IMR-90 (cell line): ENCODE data around the gene TINCR. TPM values are rescaled to one million over a fixed set of nuclear protein-coding genes. Genes with fewer than 3 reads are reported as not detected.

Experiments
- ATAC-seq: fragments of 200-7000 bp; cut with Tn5 transposase; 2 replicates; pipeline ENCODE4 v1.9.1; 2020; ENCODE audit warnings: low read depth, mild to moderate bottlenecking, moderate library complexity
- BruUV-seq: library from RNA; stranded (reverse); fragments of 400-500 nt; replicated peaks from 2 replicates; lab custom pipeline; 2021; lab: Mats Ljungman, UMichigan
- CTCF ChIA-PET: fragments of 300-600 bp; formaldehyde crosslinking; extraction: SDS; loops from one replicate; lab custom pipeline; 2021; ENCODE audit warnings: antibody characterized with exemption; lab: Yijun Ruan, JAX
- POLR2A ChIA-PET: fragments of 300-600 bp; sonication (Branson Sonifier 250); formaldehyde crosslinking; loops from one replicate; lab custom pipeline; 2022; ENCODE audit warnings: antibody characterized with exemption; ENCODE audit not compliant: unreplicated experiment; lab: Charles Lee
- DNase-seq: peaks from one replicate; pipeline ENCODE4 v3.0.0; 2013
- H2AFZ ChIP-seq: replicated peaks from 2 replicates; pipeline ENCODE3; 2013; ENCODE audit warnings: low read length, mild to moderate bottlenecking; ENCODE audit not compliant: poor library complexity
- H2AK5ac ChIP-seq: 2 replicates; pipeline ENCODE4 v1.6.1; 2013; ENCODE audit warnings: low read depth, low read length, inconsistent platforms
- H2AK9ac ChIP-seq: replicated peaks from 2 replicates; pipeline ENCODE3; 2013; ENCODE audit warnings: mild to moderate bottlenecking, low read depth, low read length, moderate library complexity; ENCODE audit not compliant: poor library complexity
- H2BK120ac ChIP-seq: 2 replicates; pipeline ENCODE4 v1.6.1; 2013; ENCODE audit warnings: low read depth, low read length, inconsistent platforms
- H2BK15ac ChIP-seq: 3 replicates; pipeline ENCODE4 v1.6.1; 2013; ENCODE audit warnings: low read depth, low read length, inconsistent platforms
- H2BK20ac ChIP-seq: 2 replicates; pipeline ENCODE4 v1.6.1; 2013; ENCODE audit warnings: low read depth, mild to moderate bottlenecking, inconsistent platforms, low read length, moderate library complexity
- H2BK5ac ChIP-seq: 2 replicates; pipeline ENCODE4 v1.6.1; 2013; ENCODE audit warnings: mild to moderate bottlenecking, low read depth, low read length, inconsistent platforms; ENCODE audit not compliant: poor library complexity, severe bottlenecking
- H3K14ac ChIP-seq: replicated peaks from 2 replicates; pipeline ENCODE4 v1.6.1; 2013; ENCODE audit warnings: low read depth, low read length, inconsistent platforms
- H3K18ac ChIP-seq: 2 replicates; pipeline ENCODE4 v1.6.1; 2013; ENCODE audit warnings: low read depth, low read length, control low read depth
- H3K23ac ChIP-seq: 2 replicates; pipeline ENCODE4 v1.6.1; 2013; ENCODE audit warnings: low read depth, low read length, inconsistent platforms
- H3K27ac ChIP-seq: 2 replicates; pipeline ENCODE4 v1.5.1; 2013; ENCODE audit warnings: mild to moderate bottlenecking, control low read depth, low read length; ENCODE audit not compliant: insufficient read depth
- H3K27me3 ChIP-seq: 2 replicates; pipeline ENCODE4 v1.6.1; 2013; ENCODE audit warnings: low read length; ENCODE audit not compliant: control insufficient read depth, insufficient read depth
- H3K36me3 ChIP-seq: 2 replicates; pipeline ENCODE4 v1.6.1; 2013; ENCODE audit warnings: low read length, mixed read lengths; ENCODE audit not compliant: control insufficient read depth, insufficient read depth
- H3K4ac ChIP-seq: 2 replicates; pipeline ENCODE4 v1.6.1; 2013; ENCODE audit warnings: low read depth, low read length, inconsistent platforms
- H3K4me1 ChIP-seq: 2 replicates; pipeline ENCODE4 v1.6.1; 2013; ENCODE audit warnings: low read length, mixed read lengths; ENCODE audit not compliant: control insufficient read depth, insufficient read depth
- H3K4me2 ChIP-seq: 2 replicates; pipeline ENCODE4 v1.6.1; 2013; ENCODE audit warnings: low read depth, mild to moderate bottlenecking, control low read depth, low read length, moderate library complexity
- H3K4me3 ChIP-seq: 2 replicates; pipeline ENCODE4 v1.5.1; 2013; ENCODE audit warnings: low read depth, mild to moderate bottlenecking, control low read depth, low read length, moderate library complexity; ENCODE audit not compliant: insufficient read depth
- H3K56ac ChIP-seq: 2 replicates; pipeline ENCODE4 v1.6.1; 2013; ENCODE audit warnings: low read length, inconsistent platforms; ENCODE audit not compliant: insufficient read depth; ENCODE audit errors: extremely low read depth
- H3K79me1 ChIP-seq, 2 experiments: 2 replicates each; pipeline ENCODE4 v1.6.1; 2013; ENCODE audit warnings: low read length in 2 of 2, inconsistent platforms in 1 of 2, low read depth in 1 of 2
- H3K9ac ChIP-seq: 2 replicates; pipeline ENCODE4 v1.6.1; 2013; ENCODE audit warnings: low read depth, low read length, control low read depth
- H3K9me1 ChIP-seq: 2 replicates; pipeline ENCODE4 v1.6.1; 2013; ENCODE audit warnings: low read length, inconsistent platforms; ENCODE audit not compliant: insufficient read depth
- H3K9me3 ChIP-seq: 2 replicates; pipeline ENCODE4 v1.6.1; 2013; ENCODE audit warnings: low read length; ENCODE audit not compliant: control insufficient read depth, insufficient read depth
- H4K20me1 ChIP-seq: 2 replicates; pipeline ENCODE4 v1.6.1; 2013; ENCODE audit warnings: low read length, inconsistent platforms; ENCODE audit not compliant: insufficient read depth
- H4K5ac ChIP-seq: 2 replicates; pipeline ENCODE4 v1.6.1; 2013; ENCODE audit warnings: mild to moderate bottlenecking, low read depth, low read length, control low read depth
- H4K8ac ChIP-seq, 2 experiments: 2 replicates each; pipeline ENCODE4 v1.6.1; 2013; ENCODE audit warnings: low read depth in 2 of 2, low read length in 2 of 2, control low read depth in 1 of 2, inconsistent platforms in 1 of 2
- H4K91ac ChIP-seq: 2 replicates; pipeline ENCODE4 v1.6.1; 2013; ENCODE audit warnings: low read depth, low read length, inconsistent platforms; ENCODE audit not compliant: insufficient read depth
- BHLHE40 ChIP-seq: fragments of 150-350 bp; IDR thresholded peaks from 2 replicates; pipeline ENCODE4 v1.6.1; 2016; ENCODE audit warnings: mild to moderate bottlenecking, low read depth, low read length
- CEBPB ChIP-seq: IDR thresholded peaks from 2 replicates; pipeline ENCODE4 v1.6.1; 2012; ENCODE audit warnings: low read depth, low read length, improper control_type of control experiment
- CHD1 ChIP-seq: IDR thresholded peaks from 2 replicates; pipeline ENCODE4 v1.6.1; 2012; ENCODE audit warnings: low read depth, low read length, improper control_type of control experiment
- FOS ChIP-seq: fragments of 150-350 bp; IDR thresholded peaks from 2 replicates; pipeline ENCODE4 v1.6.1; 2016; ENCODE audit warnings: low read depth, low read length
- MAFK ChIP-seq: IDR thresholded peaks from 2 replicates; pipeline ENCODE4 v1.6.1; 2012; ENCODE audit warnings: low read depth, low read length, improper control_type of control experiment
- MAZ ChIP-seq: IDR thresholded peaks from 2 replicates; pipeline ENCODE4 v1.6.1; 2012; ENCODE audit warnings: low read depth, mild to moderate bottlenecking, low read length, improper control_type of control experiment, moderate library complexity, borderline replicate concordance
- NFE2L2 ChIP-seq: fragments of 150-350 bp; IDR thresholded peaks from 2 replicates; pipeline ENCODE4 v1.6.1; 2016; ENCODE audit warnings: low read depth, mild to moderate bottlenecking, low read length
- POLR2A ChIP-seq: IDR thresholded peaks from 2 replicates; pipeline ENCODE4 v1.6.1; 2012; ENCODE audit warnings: mild to moderate bottlenecking, low read depth, low read length
- RCOR1 ChIP-seq: IDR thresholded peaks from 2 replicates; pipeline ENCODE4 v1.6.1; 2012; ENCODE audit warnings: mild to moderate bottlenecking, low read length, improper control_type of control experiment; ENCODE audit not compliant: insufficient replicate concordance
- RFX5 ChIP-seq: IDR thresholded peaks from 2 replicates; pipeline ENCODE4 v1.8.0; 2012; ENCODE audit warnings: low read depth, mild to moderate bottlenecking, low read length, moderate library complexity
- SMC3 ChIP-seq: fragments of 150-350 bp; IDR thresholded peaks from 2 replicates; pipeline ENCODE4 v1.6.1; 2016; ENCODE audit warnings: low read depth, mild to moderate bottlenecking, antibody characterized with exemption, low read length, moderate library complexity
- WGBS, 2 experiments: methylation state at CpG; one replicate each; pipeline versions ENCODE4 v1.1.5 to v1.1.7; 2013; ENCODE audit warnings: missing lambda C conversion rate in 2 of 2; ENCODE audit not compliant: insufficient read length in 1 of 2; ENCODE audit errors: extremely low coverage in 2 of 2; 5-methylcytosine and 5-hydroxymethylcytosine counted together
- dilution Hi-C: fragments of 300-500 bp; cut with HindIII; formaldehyde crosslinking; loops from one replicate; pipeline ENCODE4 v1.14.3; 2018; ENCODE audit warnings: low sequenced_read_pairs; ENCODE audit not compliant: unreplicated experiment
- in situ Hi-C: fragments of 300-500 bp; cut with MboI; formaldehyde crosslinking; loops from 3 replicates; pipeline ENCODE4 v1.14.3; 2019; ENCODE audit warnings: low sequenced_read_pairs, inconsistent platforms, mixed read lengths
- intact Hi-C: fragments of 100-400 bp; cut with micrococcal nuclease; formaldehyde crosslinking; loops from 2 replicates; pipeline ENCODE4 v1.10.0; 2022
- polyA plus RNA-seq, 3 experiments: library from polyadenylated mRNA; depleted of rRNA; stranded (reverse); fragments of >200 nt; gene quantifications; 2 replicates each; pipeline ENCODE4 v1.2.3, GENCODE V29; 2012; ENCODE audit warnings: low replicate concordance in 1 of 3
- total RNA-seq: library from RNA; depleted of rRNA; stranded (reverse); fragments of >200 nt; gene quantifications from 2 replicates; pipeline ENCODE4 v1.2.3, GENCODE V29; 2012
- TF ChIP-seq, protein P1 (sequence below): fragments of 150-350 bp; IDR thresholded peaks from 2 replicates; pipeline ENCODE4 v1.6.1; 2016; ENCODE audit warnings: low read depth, mild to moderate bottlenecking, low read length, moderate library complexity, borderline replicate concordance
- TF ChIP-seq, protein P2 (sequence below): fragments of 150-350 bp; IDR thresholded peaks from 2 replicates; pipeline ENCODE4 v1.6.1; 2017; ENCODE audit warnings: mild to moderate bottlenecking, antibody characterized with exemption, low read length, low read depth
- TF ChIP-seq, protein P3 (sequence below): conservative IDR thresholded peaks from 2 replicates; pipeline ENCODE4 v1.5.1; 2012; ENCODE audit warnings: mild to moderate bottlenecking, low read depth, low read length, improper control_type of control experiment

TINCR gene
- total and polyA plus RNA-seq, 2 of the 4 experiments (the other 2 are of a cell fraction): 0.05 TPM; not detected in 1

DNA sequence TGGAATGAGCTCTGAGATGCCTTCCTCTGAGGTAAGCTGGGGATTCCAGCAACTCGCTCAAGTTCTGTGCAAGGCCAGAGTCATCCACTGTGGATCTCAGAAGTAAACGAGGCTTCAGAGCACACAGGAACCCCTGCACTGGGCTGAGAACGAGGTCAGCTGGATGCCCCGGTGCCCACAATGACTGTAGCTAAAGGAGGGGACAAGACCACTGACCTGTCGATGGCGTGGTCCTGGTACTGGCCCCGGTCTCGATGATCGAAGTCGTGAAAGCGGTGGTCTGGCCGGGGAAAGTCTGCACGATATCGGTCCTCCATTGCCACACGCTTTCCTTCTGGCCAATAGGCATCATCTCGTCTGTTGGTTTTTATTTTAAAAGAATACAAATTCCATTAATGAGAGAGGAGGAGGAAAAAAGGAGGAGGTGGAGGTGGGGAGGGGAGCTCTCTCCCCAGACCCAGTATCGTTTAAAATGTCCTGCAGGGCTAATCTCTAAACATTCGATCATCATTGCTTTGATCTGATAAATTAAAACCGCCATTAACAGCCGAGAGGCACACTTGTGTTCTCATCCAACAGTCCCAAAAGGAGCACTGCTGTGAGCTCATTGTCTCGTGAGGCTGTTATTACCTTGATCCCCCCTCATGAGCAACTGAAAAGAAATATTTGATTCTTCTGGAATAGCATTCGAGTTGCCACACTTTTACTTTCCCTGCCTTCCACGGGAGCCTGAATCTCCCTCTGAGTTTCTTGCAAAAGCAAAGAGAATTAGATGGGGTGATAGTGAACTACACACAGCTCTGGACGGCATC is 25.0 kb upstream of the TINCR start:
- no peaks in the 10 kb centered on the region for H3K27me3 ChIP-seq
- dilution Hi-C loops: no loop called here
- H3K4ac ChIP-seq: no peak overlapping the region
- peaks cover 4% of the 10 kb centered on the region for H4K20me1 ChIP-seq
- intact Hi-C loops: no loop called here
- TF ChIP-seq NFE2L2 (no peak), FOS (no peak), CEBPB (no peak), BHLHE40 (no peak), RFX5 (no peak), SMC3 (no peak), RCOR1 (no peak), POLR2A (no peak), MAZ (no peak), MAFK (no peak), CHD1 (no peak)
- TF ChIP-seq, protein P1, sequence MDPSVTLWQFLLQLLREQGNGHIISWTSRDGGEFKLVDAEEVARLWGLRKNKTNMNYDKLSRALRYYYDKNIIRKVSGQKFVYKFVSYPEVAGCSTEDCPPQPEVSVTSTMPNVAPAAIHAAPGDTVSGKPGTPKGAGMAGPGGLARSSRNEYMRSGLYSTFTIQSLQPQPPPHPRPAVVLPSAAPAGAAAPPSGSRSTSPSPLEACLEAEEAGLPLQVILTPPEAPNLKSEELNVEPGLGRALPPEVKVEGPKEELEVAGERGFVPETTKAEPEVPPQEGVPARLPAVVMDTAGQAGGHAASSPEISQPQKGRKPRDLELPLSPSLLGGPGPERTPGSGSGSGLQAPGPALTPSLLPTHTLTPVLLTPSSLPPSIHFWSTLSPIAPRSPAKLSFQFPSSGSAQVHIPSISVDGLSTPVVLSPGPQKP: no peak
- TF ChIP-seq, protein P2, sequence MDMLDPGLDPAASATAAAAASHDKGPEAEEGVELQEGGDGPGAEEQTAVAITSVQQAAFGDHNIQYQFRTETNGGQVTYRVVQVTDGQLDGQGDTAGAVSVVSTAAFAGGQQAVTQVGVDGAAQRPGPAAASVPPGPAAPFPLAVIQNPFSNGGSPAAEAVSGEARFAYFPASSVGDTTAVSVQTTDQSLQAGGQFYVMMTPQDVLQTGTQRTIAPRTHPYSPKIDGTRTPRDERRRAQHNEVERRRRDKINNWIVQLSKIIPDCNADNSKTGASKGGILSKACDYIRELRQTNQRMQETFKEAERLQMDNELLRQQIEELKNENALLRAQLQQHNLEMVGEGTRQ: no peak
- TF ChIP-seq, protein P3, sequence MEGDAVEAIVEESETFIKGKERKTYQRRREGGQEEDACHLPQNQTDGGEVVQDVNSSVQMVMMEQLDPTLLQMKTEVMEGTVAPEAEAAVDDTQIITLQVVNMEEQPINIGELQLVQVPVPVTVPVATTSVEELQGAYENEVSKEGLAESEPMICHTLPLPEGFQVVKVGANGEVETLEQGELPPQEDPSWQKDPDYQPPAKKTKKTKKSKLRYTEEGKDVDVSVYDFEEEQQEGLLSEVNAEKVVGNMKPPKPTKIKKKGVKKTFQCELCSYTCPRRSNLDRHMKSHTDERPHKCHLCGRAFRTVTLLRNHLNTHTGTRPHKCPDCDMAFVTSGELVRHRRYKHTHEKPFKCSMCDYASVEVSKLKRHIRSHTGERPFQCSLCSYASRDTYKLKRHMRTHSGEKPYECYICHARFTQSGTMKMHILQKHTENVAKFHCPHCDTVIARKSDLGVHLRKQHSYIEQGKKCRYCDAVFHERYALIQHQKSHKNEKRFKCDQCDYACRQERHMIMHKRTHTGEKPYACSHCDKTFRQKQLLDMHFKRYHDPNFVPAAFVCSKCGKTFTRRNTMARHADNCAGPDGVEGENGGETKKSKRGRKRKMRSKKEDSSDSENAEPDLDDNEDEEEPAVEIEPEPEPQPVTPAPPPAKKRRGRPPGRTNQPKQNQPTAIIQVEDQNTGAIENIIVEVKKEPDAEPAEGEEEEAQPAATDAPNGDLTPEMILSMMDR: no peak
- no peak overlapping the region for H2AFZ ChIP-seq
- in situ Hi-C loops: no loop called here
- BruUV-seq: no TSS peak
- H3K56ac ChIP-seq: no peak overlapping the region
- no peak overlapping the region for H3K14ac ChIP-seq
- H2AK9ac ChIP-seq: no peak overlapping the region
- no peak overlapping the region for H4K5ac ChIP-seq
- DNase-seq (no peak), ATAC-seq (no peak)
- H3K4me2 ChIP-seq: no peak overlapping the region
- H2BK20ac ChIP-seq: no peak overlapping the region
- H3K27ac ChIP-seq: no peak overlapping the region
- H2BK120ac ChIP-seq: no peak overlapping the region
- no peaks in the 10 kb centered on the region for H3K4me1 ChIP-seq
- no peak overlapping the region for H4K91ac ChIP-seq
- H4K8ac ChIP-seq: no peak overlapping the region
- H2BK5ac ChIP-seq: no peak overlapping the region
- H3K18ac ChIP-seq: no peak overlapping the region
- H3K23ac ChIP-seq: no peak overlapping the region
- no peak overlapping the region for H2AK5ac ChIP-seq
- peaks cover 88% of the 10 kb centered on the region for H3K36me3 ChIP-seq
- no peak overlapping the region for H3K9ac ChIP-seq
- H3K4me3 ChIP-seq: no peak overlapping the region
- WGBS, 2 experiments: 95% methylated on average over 4 of the region's 24 CpGs; no CpG with 5 or more reads in 1 of the 2 experiments
- ChIA-PET POLR2A (no interaction called here), CTCF (no interaction called here)
- no peaks in the 10 kb centered on the region for H3K9me3 ChIP-seq
- no peaks in the 10 kb centered on the region for H3K9me1 ChIP-seq
- H3K79me1 ChIP-seq: peaks cover 9 to 22% of the 10 kb centered on the region in 2 experiments; a peak in 3 of 4 replicates
- H2BK15ac ChIP-seq: no peak overlapping the region
